ENCODE results near the gene SYCE3. TPM values are rescaled to one million over a fixed set of nuclear protein-coding genes. Genes with fewer than 3 reads are reported as not detected.

Gene SYCE3
- total and polyA plus RNA-seq, 9 of the 15 experiments (the other 6 are each of a cell fraction or from before 2014, with no cell fraction given), result 0.56 TPM; not detected in 8

DNA sequence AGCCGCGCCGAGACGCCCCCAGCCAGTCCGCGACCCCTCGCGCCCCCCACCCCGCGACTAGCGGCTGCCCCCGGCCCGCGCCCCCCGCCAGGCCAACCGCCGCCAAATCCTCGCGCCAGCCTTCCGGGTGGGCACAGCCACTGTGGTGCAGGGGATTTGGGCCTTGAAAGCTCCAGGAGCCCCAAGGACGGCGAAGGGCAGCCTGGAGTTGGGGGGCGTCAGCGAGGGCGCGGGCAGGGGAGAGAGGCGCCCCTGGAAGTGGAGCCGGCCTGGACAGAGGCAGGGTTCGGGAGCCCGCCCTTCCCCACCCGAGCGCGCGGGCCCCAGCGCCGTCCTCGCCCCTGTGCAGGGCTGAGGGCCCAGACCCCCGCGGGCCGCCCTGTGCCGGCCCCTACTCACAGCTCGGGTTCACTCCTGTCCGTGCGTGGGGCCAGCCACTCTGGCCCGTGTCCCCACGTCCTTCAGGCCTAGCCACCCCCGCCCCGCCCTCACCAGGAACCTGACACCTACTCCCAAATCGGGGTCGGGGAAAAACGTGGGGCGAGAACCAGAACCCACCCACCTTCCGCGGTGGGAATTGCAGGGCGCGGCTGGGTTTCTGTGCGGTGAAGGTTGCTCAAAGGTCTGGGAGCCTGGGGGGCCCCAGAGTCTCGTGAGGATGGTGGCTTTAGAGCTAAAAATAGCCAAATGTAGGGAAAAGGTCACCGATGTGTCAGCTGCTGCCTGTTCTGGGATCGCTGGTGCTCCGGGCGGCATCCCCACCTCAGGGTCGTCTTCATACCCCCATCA, 15.5 kb upstream of the SYCE3 start, which contains the start of gene CPT1B:
Gene CPT1B, minus strand, starts transcription at position 441 of the 789 bp plus-strand sequence. CDS start 512 bp downstream, outside the sequence.
- Histone ChIP-seq H3K4me2 (ENCODE audit: insufficient read depth, low read length) (no peak within 1 kb of the TSS), H3K27me3 (ENCODE audit: control insufficient read depth in 2 of 2, insufficient read depth in 2 of 2, low read length in 2 of 2) (no peaks in the 10 kb centered on the region), H3K9me3 (replicated peaks; ENCODE audit: control insufficient read depth, insufficient read depth, low read depth, low read length) (no peaks in the 10 kb centered on the region), H3K79me2 (ENCODE audit: control insufficient read depth, insufficient read depth, low read length) (peaks cover 6% of the 10 kb centered on the region; the same call in 2 of the 3 replicates), H3K4me3 (no peak within 1 kb of the TSS), H4K20me1 (replicated peaks; ENCODE audit: control insufficient read depth, insufficient read depth, low read length) (no peaks in the 10 kb centered on the region), H3K9ac (ENCODE audit: insufficient read depth in 1 of 2, low read depth in 2 of 2, low read length in 2 of 2) (no peak within 1 kb of the TSS; a peak in 1 of 4 replicates), H3K4me1 (replicated peaks in 1 of 2; ENCODE audit: control insufficient read depth in 2 of 2, insufficient read depth in 2 of 2, low read length in 2 of 2) (peaks cover 4 to 26% of the 10 kb centered on the region in 2 experiments; a peak in 3 of 5 replicates), H2AFZ (ENCODE audit: low read depth, low read length) (no peak within 1 kb of the TSS), H3K9me1 (ENCODE audit: control insufficient read depth, insufficient read depth, low read length) (no peaks in the 10 kb centered on the region), H3K27ac (ENCODE audit: extremely low read depth, low read depth, low read length) (no peak within 1 kb of the TSS), H3K36me3 (ENCODE audit: control insufficient read depth, insufficient read depth, low read length) (no peaks in the 10 kb centered on the region; the same call in 2 of the 3 replicates)
- WGBS (ENCODE audit: insufficient coverage, low coverage, missing lambda C conversion rate), result 76% methylated on average over 6 of the region's 63 CpGs
- FAIRE-seq (no peak), ATAC-seq (no peak), DNase-seq (ENCODE audit: extremely low read depth in 1 of 4, low spot score in 3 of 4) (peak in 2 of 4 experiments; percentile 23 to 28)
- no peak for TF ChIP-seq ZBTB40 (IDR thresholded peaks at IDR 0.05)
- no peak for TF ChIP-seq ZBTB40 (CRISPR knock-in tag; IDR thresholded peaks at IDR 0.05)
- no peak for TF ChIP-seq LEF1 (IDR thresholded peaks at IDR 0.05)
- no peak for TF ChIP-seq ZNF282 (CRISPR knock-in tag; IDR thresholded peaks at IDR 0.05)
- TF ChIP-seq HCFC1 (IDR thresholded peaks at IDR 0.05; ENCODE audit: low read depth, low read length), result no peak
- no peak for TF ChIP-seq SAP30 (IDR thresholded peaks at IDR 0.05; ENCODE audit: borderline replicate concordance, insufficient read depth, low read depth, low read length, poor library complexity, severe bottlenecking)
- no peak for TF ChIP-seq RFX7 (CRISPR knock-in tag; IDR thresholded peaks at IDR 0.05)
- ChIA-PET CTCF (ENCODE audit: low intra/inter-chr PET ratio) (interaction anchor here (3.2 kb wide), 1 partner anchor 42 kb away, joined by 51 read pairs; no protein-coding TSS in a partner anchor), POLR2A (interaction anchor here (0.6 to 2.0 kb wide), 4 partner anchors 12 to 146 kb away, joined by 3 to 4 read pairs (median 3); partner anchors contain the start of gene SYCE3)
- intact Hi-C loops (cut with micrococcal nuclease) (no loop called here), in situ Hi-C loops (cut with MboI) (loop anchor here (5.0 kb wide), 1 partner anchor 34 kb away; no protein-coding TSS in a partner anchor)
- BruUV-seq (replicated peaks), result no TSS peak

Data from K562 (cell line).